Effector CD8-positive, alpha-beta T cell (primary cell): Measurements from ENCODE around the gene INHBB.
"Not testable (repeated sequence)": the region's sequence is repeated elsewhere in the genome, so short reads cannot be mapped to it uniquely, and the experiment has no call there.

Source experiments
- DNase-seq: peaks from one replicate; lab custom pipeline; 2025; lab: John Stamatoyannopoulos, UW

The INHBB gene

DNA sequence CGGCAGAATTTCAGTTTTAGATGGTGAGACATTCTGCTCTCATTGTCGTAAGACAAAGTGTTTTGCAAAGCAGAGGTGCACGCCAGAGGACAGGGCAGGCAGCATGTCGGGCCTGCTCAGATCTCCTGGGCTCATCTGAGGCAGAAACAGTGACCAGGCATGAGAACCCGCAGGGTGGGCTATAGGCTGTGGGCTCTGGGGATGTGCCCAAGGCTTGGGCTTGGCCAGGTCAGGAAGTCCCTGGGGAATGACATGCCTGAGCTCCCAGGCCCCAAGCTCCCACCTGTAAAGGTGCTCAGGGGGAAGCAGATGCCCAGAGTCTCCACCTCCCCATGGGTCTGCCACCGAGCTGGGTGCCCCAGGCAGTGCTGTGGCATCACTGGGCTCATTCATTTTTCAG lies 35.3 kb downstream of the INHBB start:
- DNase-seq, result no peak

DNA sequence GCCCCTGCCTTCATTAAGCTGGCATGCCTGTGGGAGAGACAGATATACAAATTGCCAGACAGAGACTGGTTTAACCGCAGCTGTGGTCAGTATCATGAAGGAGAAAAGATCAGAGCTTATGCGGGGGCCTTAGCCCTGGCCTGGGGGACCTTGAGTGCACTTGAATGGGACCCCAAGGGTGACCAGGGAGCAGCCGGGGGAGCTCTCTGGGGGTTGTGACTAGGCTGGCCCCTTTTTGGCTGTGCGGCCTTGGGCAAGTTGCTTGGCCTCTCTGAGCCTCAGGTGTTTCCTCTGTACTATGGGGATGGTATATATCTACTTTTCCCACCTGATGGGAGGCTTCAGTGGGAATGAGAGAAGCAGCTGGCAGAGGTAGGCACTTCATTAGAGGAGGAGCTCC lies 35.7 kb downstream of the INHBB start:
- DNase-seq, result no peak

DNA sequence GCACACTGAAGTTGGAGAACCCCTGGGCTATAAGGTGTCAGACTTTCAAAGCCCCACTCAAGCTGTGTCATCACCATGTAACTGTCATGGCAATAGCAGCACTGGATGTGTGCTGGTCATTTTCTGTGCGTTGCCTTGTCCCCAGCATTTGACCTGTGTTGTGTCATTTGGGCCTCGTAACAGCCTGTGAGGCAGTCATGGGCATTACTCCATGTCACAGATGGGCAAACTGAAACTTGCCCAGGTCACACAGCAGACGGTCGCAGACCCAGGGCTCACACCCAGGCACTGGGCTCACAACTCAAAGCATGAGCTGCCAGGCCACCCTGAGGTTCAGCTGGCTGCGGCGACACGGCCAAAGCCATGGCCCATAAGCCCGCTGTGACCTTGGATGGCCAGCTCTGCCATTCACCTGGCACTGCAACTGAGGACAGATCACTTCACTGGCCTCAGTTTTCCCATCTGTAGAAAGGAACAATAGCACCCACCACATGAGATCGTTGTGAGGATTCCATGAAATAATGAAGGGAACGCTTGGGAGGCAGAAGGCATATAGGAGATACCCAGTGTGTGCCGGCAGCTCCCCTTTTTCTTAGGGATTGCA lies 36.7 kb downstream of the INHBB start:
- DNase-seq, result no peak

DNA sequence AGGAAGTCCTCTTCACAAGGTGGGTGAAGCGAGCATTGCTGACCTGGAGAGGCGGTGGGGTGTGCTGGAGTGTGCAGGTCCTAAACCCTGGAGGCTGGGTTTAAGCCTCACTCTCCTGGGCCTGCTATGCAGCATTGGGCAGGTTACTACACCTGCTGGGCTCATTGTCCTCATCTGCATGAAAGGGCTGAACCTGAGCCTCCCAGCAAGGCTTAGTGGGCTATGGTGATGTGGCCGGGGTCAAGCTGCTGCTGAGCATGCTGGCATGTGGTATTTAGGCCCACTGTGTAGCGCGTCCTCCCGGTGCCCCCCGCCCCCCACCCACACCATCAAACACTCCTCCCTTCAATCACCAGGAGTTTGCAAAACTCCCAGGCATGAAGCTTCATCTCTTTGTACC lies 37.3 kb downstream of the INHBB start:
- DNase-seq, result no peak

DNA sequence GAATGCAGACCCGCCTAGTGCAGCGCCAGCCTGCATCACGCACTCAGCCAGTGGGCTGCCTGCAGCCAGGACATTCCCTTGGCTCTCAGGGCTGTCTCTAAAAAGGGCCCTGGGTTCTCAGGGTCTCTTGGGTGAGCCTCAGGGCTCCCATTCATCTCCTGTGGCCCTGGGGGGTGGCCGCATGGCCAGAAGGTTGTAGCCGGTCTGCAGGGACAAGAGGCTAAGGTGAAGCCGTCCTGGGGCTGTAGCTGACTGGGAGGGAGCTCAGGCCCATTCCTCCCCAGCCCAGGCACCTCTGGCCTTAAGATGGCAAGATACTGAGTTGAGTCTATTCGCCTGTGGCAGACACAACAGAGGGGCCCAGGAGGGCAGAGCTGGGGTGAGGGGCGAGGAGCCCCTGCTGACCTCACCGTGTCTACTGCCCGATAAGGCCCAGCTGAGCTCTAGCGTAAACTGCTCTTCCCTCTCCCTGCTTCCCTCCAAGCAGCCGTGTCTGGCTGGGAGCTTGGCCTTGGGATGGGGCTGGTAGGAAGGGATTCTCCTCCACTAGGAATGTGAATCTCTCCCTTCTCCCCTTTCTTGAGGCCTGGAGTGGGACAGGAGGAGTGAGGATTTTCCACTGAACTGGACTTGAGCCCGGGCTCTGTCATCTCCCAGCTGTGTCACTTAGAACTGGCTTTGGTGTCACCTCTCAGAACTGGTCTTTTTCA lies 37.9 kb downstream of the INHBB start:
- DNase-seq, result no peak

DNA sequence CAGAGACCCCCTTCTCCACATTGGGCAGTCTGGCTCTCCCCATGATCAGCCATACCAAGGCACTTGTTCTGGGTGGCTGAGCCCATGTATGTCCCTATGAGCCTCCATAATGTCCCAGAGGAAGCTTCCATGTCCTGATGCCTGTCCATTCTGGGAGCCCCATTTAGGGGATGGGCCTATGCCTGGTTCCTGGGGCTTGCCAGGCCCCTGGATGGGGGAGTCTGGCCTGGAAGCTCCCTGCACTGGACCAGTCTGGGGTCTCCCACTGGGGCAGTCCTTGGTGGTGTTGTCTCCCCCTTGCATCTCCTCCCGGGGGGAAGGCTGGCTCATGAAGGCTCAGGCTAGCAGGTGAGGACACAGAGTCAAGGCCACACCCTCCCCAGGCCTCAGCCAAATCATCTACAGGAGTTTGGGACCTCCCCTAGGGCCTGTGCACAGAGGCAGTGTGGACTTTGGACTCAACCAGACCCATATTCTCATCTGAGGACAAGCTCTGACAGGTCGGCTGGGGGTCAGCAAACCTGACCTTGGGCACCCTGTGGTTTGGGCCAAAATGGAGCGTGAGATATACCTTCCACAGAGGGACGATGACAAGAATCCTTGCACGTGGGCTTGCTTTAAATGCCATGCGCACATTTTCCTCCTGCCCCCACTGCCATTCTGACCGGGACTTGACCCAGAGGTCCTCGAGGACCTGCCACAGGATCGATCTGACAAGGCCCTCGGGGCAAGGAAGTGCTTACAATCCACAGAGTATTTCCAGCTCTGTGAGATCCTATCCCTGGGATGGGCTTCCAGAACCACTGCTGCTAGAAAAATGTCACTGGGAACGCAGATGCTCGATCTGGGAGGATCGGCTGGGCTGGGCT lies 38.8 kb downstream of the INHBB start:
- no peak for DNase-seq

DNA sequence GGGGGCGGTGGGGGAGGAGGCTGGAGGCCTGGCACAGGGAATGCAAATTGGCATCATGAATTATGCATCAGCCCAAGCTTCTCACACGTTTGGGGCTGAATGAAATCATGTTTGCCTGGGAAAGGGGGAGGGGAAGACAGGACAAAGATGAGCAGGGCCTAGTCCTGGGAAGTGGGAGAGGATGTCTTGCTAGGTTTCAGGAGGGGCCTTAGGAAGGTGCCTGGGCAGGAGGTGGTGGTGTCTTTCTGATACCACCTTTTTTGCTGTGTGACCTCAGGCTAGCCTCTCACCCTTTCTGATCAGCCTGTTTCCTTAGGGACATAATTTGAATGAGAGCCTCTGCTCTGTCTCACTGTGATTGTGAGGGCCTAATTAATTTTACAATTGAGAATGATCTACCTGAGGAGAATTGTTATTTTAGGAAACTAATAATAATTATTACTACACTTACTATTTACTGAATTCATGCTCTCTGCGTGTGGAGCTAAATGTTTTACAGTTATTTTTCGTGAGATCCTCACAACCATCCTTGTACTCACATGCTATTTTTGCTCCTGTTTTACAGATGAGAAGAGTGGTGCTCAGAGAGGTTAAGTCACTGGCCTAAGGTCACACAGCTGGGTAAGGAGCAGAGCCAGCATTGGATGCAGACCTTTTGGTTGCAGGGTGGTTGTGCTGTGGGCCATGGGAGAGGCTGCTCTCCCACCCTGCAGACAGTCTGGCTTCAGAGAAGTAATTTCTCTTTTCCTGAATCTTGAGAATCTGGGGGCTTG lies 39.6 kb downstream of the INHBB start:
- DNase-seq, result no peak

DNA sequence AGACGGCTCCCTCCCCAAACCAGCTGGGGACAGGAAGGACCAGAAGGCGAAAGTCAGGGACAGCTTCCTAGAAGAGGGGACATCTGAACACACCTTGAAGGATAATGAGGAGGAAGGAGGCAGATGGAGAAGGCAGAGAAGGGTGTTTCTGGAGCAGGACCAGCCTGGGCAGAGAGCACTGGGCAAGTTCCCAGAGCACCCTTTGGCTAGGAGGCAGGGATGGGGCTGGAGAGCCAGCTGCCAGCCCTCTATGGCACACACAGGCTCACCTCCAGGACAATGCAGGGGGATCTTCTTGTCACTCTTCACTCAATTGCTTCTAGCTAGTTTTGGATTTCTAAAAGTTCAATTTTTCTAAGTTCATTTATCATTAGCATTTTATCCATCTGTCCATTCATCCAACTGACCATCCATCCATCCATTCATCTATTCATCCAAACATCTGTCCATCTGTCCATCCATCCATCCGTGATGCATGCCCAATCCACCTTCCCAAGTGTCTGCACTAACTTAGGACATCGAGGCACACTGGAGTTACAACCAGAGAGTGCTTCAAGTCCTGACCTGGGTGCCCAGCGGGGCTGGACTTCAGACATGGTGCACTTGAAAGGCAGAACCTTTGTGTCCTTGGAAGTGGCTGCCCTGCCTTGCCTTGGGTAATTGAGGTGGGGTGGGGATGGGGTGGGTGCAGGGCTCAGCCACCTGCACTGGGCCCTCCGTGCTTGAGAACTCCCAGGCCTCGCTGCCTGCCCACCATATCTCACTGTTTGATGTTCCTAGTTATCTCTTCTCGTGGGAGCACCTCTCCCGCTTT lies 42.5 kb downstream of the INHBB start:
- DNase-seq, result no peak

DNA sequence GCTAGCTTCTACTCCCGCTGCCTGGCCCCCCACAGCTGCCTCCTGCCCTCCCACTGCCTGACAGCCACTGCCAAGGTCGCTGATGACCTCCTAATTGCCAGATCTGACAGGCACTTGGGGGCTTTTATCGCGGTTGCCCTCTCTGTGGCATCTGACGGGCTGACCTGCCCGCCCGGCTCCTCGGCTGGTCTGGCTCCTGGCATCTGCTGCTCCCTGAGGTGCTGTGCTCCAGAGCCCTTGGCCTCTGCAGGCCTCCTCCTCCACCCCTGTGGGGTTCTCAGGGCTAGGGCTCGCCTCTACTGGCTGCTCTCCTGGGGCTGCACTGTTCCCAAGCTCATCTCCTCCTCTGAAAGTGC lies 43.1 kb downstream of the INHBB start:
- no peak for DNase-seq

DNA sequence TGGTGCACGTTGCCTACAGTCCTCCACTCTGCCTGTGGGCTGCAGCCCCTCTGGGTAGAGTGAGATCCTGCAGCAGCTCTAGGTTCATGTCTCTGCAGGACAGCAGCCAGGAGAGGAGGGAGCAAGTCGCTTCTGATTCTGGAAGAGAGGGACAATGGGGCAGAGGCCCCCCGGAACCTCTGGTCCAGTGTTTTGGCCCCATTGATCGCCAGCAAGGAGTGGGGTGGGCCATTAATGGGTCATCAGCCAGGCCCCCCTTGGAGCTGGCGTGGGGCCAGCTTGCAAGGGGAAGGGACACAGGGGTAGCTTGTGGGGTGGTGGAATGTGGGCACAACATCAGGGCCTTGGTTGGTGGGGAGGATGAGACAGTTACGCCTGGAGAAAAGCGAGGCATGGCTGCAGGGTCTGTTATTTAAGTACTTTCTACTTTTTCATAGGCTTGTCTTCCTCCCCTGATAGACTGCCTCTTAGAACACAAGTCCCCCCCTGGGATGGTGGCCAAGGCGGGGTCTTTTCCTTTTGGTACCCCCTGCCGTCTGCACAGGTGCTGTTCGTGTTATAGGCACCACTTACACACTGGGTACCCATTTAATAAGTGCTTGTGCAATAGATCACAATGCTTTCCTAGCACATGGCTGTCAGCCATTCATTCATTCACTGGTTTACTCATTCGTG lies 44.6 kb downstream of the INHBB start:
- DNase-seq, result no peak

DNA sequence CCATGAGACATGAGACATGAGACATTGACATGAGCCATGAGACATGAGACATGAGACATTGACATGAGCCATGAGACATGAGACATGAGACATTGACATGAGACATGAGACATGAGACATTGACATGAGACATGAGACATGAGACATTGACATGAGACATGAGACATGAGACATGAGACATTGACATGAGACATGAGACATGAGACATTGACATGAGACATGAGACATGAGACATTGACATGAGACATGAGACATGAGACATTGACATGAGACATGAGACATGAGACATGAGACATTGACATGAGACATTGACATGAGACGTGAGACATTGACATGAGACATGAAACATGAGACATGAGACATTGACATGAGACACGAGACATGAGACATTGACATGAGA lies 45.4 kb downstream of the INHBB start:
- DNase-seq, result not testable (repeated sequence)

DNA sequence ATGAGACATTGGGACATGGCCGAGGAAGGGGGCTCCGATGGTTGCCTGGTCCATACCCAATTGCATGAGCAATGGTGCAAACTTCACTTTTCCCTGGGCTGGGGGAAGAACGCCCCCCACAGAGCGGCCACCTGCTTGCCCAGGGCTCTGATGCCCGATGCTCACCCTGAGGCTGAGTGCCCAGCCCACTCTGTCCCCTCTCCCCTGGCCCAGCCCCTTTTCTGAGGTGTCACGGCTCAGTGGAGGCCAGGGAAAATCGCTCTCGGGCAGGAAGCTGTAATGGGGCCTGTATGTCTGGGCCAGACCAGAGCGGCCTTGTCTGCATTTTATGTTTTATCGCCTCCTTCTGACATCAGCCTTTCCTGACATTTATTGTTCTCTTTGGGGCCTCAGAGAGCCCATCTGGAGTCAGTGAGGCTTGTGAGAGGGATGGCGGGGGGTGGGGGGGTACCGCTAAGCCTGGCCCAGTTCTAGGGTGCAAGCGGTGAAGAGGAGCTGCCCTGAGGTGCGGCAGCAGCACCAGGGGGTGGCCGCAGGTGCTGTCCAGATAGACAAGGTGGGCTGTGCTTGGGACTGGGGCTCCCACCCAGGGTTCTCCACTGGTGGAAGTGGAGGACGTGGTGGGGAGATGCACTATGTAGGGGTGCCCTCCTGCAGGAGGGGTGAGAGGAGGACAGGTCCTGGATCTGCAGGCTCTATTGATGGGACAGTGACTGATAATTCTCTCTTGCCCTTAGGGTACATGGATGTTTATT lies 46.2 kb downstream of the INHBB start:
- DNase-seq, result no peak

DNA sequence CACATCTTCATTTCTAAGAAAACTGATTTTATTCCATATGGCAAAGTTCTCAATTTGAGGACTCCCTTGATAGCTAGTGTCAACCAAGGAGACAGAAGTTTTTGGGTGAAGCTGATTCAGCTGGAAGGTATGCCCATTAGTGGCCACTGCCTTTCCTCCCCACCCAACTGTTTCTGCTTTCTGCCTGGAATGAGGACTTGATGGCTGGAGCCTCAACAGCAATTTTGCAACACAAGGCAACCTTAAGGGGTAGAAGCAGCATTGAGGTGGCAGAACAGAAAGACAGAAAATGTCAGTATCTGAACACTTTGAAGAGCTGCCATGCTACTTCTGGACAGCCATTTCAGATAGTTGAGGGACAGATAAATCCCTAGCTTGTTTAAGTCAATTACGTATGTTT lies 47.0 kb downstream of the INHBB start:
- no peak for DNase-seq

DNA sequence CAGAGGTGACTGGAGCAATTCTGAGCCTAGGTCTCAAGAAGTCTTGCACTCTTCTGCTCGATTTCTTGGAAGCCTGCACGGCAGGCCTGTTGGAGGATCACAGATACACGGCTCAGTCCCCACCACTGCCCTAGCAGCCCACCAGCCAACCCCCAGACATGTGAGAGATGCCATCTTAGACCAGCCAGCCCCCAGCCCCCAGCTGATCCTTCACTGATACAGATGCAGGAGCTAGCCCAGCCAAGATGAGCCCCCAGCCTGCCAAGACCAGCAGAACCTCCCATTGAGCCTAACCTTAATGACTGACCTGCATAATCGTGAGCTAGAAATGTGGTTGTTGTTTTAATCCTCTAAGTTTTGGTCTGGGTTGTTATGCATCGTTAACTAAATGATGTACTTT lies 47.5 kb downstream of the INHBB start:
- DNase-seq, result no peak

DNA sequence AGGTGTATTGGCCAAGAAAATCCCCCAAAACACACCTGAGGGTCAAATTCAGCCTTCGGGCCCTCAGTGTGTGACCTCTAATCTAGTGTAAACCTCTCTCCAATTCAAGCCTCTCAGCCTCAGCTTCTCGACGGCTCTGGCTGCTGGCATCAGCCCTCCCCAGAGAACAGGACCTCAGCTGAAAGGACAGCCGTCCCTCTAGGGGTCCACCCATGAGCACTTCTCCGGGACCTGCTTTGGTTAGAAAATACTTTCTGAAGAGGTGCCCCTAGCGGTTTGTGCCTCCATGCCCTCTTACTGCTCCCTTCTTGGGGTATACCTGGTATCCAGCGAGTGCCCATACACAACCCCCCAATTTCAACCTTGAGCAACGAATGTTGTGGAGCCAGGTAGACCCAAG lies 48.8 kb downstream of the INHBB start:
- no peak for DNase-seq

DNA sequence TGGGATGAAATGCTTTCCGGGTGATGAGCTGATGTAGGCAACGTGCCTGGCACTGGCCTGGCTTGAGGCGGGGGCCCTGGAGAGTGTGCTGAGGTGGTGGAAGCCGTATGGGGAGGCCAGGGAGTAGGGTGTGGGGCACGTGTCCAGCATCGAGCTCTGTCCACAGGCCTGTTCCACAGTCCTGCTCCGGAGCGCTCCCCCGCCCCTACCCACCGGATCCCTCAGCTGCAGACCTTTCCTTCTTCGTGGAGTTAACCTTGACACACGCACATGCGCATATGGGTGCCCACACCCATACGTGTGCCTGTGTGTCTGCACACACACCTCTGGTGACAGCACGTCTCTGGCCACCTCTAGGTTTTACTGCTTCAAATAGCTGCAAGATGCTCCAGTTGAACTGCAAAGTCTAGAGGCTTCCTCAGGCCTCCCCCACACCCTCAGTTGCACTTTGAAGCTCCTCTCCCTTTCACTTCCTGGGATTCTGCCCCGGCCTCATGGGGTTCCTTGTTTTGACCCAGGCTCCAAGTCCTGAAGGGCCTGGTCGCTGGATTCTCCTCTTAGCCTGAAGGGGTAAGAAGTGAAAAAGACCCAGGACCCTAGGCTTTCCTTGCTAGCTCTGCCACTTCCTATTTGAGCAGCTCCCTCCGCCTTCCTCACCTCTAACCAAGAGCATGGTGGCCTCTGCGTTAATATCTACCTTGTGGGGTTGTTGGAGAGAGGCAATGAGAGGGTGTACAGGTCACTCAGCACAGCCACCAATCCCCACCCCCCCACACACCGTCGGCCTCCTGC lies 49.5 kb downstream of the INHBB start:
- DNase-seq, result no peak

DNA sequence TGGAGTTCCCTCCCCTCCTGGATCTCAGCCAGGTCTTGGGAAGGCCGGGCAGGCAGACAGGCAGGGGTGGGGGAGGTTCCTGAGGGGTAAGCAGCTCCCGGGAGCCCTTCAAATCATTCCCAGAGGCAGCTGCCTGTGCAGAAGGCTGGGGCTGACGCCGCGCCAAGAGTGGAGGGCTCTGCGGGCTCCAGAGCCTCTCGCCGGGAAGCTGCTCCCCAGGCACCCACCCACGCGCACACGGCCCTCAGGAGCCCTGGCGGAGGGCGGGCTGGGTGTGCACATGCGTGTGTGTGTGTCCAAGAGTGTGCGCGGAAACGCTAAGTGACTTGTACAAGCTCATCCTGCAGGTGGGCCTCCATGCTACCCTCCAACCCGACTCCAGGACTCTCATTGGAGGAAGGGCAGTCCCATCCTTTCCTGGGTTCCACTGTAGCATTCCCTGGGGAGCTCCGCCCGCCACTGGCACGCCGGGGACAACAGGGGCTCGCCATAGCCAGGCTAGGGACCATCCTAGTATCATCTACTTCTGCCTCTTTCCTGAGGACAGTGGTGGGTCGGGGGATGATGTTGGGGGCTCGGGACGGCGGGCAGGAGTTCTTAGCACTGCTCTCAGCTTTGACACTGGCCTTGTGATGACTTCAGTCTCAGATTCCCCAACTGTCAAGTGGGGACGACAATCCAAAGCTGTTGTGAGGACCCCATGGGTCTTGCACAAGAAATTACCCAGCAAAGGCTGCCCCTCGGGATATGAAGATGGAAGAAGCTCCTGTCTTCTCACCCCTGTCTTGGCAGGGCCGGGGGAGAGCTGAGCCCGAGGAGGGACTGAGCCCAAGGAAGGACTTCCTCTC lies 50.3 kb downstream of the INHBB start:
- no peak for DNase-seq
